NCI-H2107 treated with DMSO at 0.1 percent for 48 hours (cell line): Measurements from ENCODE around the gene TMEM164.
A peak's percentile ranks its signal among the peaks of the same experiment; 100 is the strongest.
"Not testable (repeated sequence)": the region's sequence is repeated elsewhere in the genome, so short reads cannot be mapped to it uniquely, and the experiment has no call there.

Experiments
- DNase-seq: peaks from one replicate; lab custom pipeline; 2025; ENCODE audit not compliant: unreplicated experiment; lab: John Stamatoyannopoulos, UW

Gene TMEM164

GRCh38 chrX:110123331-110123782 is 120.4 kb downstream of the TMEM164 start:
- no peak for DNase-seq

- DNase-seq = peak; percentile 20
These were observed 122.7 kb downstream of the TMEM164 start for GRCh38 chrX:110125446-110126162.

- DNase-seq = no peak
These were observed 128.1 kb downstream of the TMEM164 start for GRCh38 chrX:110131031-110131430.

GRCh38 chrX:110132450-110133114 is 129.7 kb downstream of the TMEM164 start:
- no peak for DNase-seq

- no peak for DNase-seq
These were observed 130.9 kb downstream of the TMEM164 start for GRCh38 chrX:110133735-110134370.

- DNase-seq = no peak
These were observed 132.7 kb downstream of the TMEM164 start for GRCh38 chrX:110135618-110136017.

- no peak for DNase-seq
These were observed 133.2 kb downstream of the TMEM164 start for GRCh38 chrX:110136136-110136535.

- no peak for DNase-seq
These were observed 135.6 kb downstream of the TMEM164 start for GRCh38 chrX:110138557-110138956.

GRCh38 chrX:110139172-110139571 is 136.3 kb downstream of the TMEM164 start:
- no peak for DNase-seq

GRCh38 chrX:110142096-110142495 is 139.2 kb downstream of the TMEM164 start:
- DNase-seq = no peak

- DNase-seq = no peak
These were observed 140.7 kb downstream of the TMEM164 start for GRCh38 chrX:110143454-110144210.

GRCh38 chrX:110145311-110145710 is 142.4 kb downstream of the TMEM164 start:
- DNase-seq = no peak

- peak; percentile 8 for DNase-seq
These were observed 142.9 kb downstream of the TMEM164 start for GRCh38 chrX:110145854-110146253.

- DNase-seq = peak; percentile 22
These were observed 143.6 kb downstream of the TMEM164 start for GRCh38 chrX:110146521-110146920.

- DNase-seq = no peak
These were observed 150.3 kb downstream of the TMEM164 start for GRCh38 chrX:110153244-110153643.

- DNase-seq = no peak
These were observed 151.0 kb downstream of the TMEM164 start for GRCh38 chrX:110153896-110154295.

- not testable (repeated sequence) for DNase-seq
These were observed 151.4 kb downstream of the TMEM164 start for GRCh38 chrX:110154328-110154727.

- no peak for DNase-seq
These were observed 152.8 kb downstream of the TMEM164 start for GRCh38 chrX:110155759-110156158.

- DNase-seq = no peak
These were observed 153.3 kb downstream of the TMEM164 start for GRCh38 chrX:110156167-110156754.

- no peak for DNase-seq
These were observed 154.5 kb downstream of the TMEM164 start for GRCh38 chrX:110157444-110157843.

- DNase-seq = no peak
These were observed 156.3 kb downstream of the TMEM164 start for GRCh38 chrX:110159235-110159634.
